HG03064 (cell line): Measurements from ENCODE around the gene BTRC.

Experiments used
- ATAC-seq: cut with Tn5 transposase; IDR thresholded peaks from one replicate; pipeline ENCODE4 v1.9.1; 2021; ENCODE audit warnings: low read depth; ENCODE audit not compliant: unreplicated experiment

BTRC gene

GRCh38 chr10:101441541-101442455 lies 87.8 kb downstream of the BTRC start:
- no peak for ATAC-seq

DNA sequence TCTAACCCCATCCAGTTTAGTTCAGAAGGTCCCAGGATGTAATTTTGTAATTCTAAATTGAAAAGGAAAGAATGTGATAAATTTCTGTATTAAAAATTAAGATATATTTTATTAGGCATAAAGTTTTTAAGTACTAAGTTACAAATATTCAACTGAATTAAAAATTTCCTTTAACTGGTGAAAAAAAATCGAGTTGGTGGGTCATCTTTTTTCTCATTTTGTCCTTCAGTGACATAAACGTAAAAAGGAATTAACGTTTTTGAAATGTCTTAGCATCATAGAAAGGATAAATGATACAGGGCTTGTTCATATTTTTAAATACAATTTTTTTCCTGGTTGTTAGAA lies 88.5 kb downstream of the BTRC start:
- no peak for ATAC-seq

DNA sequence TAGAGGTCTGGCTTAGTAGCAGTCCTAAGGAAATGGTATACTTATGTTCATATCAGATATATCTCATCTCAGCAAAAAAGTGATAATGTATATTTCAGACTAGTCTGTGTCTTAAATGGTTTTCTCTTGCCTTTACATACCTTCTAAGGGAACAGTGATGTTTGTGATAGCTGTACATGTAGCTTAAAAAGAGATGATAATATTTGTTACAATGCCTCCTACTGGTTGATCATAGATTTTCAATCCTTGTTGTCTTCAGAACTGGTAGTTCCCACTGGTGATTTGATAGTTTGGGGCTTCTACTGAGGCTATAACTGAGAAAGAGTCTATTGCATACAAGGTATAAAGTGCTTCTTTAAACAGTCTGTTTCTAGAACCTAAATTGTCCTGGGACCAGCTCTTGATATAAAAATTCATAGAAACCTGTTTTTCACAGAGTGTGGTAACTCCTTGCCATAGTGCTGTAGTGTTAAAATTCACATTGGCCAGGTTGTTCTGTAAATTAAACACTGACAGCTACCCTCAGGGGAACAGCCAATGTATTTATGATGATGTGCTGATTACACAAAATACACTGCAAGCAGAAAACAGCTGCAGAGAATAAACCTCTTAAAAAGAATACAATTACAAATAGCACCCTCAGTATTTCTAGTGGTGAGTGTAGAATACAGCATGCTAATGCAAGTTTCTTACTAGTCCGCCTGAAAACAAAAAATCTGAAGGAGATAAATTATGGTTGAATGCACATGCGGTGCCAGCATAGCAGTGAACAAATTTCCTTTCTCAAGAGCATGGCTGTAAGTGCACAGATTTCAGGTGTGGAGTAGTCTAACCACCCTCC lies 90.3 kb downstream of the BTRC start:
- no peak for ATAC-seq

- ATAC-seq = no peak
Observed at GRCh38 chr10:101446071-101446470, 92.1 kb downstream of the BTRC start.

GRCh38 chr10:101446947-101447346 lies 93.0 kb downstream of the BTRC start:
- no peak for ATAC-seq

DNA sequence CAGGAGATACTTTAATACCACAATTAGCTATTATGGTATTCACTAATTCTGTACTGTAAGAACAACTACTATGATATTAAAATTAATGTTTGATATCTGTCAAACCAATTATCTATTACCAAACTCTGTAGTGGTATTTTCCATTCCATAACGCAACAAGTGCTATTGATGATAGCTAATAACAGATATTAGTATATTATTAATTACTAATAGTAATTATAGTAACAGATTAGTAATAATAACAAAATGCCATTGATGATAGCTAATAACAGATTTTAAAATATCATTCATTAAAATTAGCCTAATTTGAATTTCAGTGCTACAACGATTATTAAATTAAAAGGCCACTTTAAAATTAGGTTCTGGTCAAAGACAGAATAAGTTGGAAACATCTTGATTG lies 93.5 kb downstream of the BTRC start:
- no peak for ATAC-seq

DNA sequence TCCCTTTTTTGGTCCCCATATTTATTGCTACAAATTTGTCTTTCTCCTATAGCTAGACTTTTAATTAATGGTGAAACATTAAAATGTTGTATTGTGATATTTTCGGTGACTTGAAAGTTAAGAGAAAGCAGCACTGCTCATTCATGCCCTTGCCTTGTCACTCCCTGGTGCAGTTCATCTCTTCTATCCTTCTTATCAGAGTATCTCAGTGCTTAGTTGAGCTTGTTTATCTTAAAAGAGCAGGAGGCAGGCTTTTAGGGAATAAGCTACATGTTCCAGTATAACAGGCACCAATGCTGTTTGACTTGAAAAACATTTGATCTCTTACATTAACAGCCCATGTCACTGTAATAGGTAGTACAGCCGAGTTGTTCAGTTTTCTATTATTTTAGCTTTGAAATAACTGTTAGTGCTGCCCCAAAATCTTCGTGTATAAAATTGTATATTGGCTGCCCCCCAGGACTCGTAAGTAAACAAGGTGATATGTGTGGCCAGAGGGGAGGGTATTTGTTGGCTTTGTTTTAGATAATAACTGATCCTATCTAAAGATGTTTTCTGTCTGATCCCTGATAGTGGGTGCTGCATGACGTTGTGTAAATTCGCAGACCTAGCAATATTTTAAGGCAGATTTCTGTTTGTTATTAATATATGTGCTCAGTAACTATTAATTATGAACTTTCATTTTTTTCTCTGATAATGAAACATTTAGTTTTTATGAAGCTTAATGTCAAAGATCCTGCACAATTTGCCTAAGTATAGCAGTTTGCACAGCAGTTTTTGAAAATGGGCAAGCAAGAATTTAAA lies 96.5 kb downstream of the BTRC start:
- ATAC-seq = no peak

GRCh38 chr10:101451261-101451660 lies 97.3 kb downstream of the BTRC start:
- ATAC-seq = no peak

- no peak for ATAC-seq
Observed at GRCh38 chr10:101451667-101452069, 97.7 kb downstream of the BTRC start.

DNA sequence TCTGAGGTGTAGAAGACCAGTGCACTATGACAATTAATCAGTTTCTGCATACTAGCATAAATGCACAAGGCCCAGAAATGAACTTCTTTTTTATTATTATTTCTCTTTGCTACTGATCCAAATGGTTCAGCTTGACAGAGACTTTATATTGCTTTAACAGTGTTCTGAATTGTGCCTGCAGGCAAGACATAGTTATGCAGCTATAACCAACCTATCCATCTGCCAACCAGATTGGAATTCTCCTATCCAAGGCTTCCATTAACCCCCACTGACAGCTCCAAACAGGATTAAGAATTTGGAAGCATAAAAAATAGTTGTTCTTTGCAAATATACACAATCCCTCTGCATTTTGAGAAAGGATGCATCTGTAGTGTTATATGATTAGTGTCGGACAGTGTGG lies 98.2 kb downstream of the BTRC start:
- ATAC-seq = no peak

GRCh38 chr10:101452593-101452992 lies 98.6 kb downstream of the BTRC start:
- no peak for ATAC-seq

DNA sequence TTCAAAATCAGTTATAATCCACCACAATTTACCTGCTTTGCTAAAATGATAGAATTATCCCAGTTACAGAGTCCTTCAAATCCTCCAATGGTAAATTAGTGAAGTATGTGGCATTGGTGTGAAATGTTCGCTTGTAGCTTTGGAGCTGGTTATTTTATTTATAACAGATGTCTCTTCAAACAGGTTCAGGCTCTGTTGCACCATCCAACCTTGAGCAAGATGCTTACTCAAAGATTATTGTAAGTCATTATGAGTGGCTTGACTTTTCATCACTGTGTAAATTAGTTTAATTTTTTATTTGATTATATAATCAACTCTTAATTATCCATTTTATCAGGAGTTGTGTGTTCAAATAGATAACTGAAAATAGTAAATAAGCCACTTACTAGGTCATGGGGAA lies 99.4 kb downstream of the BTRC start:
- ATAC-seq = no peak

DNA sequence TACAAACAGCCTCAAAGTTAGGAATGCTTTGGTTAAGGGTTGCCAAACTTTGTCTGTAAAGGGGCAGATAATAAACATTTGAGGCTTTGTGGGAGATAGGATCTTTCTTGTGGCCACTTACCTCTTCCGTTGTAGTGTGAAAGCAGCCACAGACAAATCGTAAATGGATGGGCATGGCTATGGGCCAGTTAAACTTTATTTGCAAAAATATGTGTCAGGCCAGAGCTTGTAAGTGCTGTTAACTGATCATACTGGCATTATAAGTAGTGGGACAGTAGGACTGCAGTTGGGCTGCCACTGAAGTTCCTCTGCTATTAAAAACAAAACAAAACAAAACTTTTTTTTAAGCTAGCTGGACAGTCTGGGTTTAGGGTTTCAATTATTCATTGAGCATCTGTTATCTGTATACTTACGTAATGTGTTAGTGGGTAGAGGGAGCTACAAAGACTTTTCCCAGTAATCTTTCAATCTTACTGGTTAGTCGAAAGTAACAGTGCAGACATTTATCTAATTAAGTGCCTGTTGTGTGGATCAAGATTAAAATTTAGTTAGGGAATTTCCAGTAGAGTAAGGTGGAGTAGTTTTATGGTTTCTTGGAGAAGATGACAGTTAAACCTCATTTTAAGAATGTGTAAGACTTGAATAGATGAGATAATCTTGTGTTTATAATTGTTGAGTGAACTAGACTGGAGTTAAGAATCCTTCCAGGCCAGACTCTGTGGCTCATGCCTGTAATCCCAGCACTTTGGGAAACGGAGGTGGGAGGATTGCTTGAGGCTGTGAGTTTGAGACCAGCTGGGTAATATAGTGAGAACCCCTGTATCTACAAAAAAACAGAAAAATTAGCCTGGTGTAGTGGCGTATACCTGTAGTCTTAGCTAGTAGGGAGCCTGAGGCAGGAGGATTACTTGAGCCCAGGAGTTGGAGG lies 100.1 kb downstream of the BTRC start:
- no peak for ATAC-seq

DNA sequence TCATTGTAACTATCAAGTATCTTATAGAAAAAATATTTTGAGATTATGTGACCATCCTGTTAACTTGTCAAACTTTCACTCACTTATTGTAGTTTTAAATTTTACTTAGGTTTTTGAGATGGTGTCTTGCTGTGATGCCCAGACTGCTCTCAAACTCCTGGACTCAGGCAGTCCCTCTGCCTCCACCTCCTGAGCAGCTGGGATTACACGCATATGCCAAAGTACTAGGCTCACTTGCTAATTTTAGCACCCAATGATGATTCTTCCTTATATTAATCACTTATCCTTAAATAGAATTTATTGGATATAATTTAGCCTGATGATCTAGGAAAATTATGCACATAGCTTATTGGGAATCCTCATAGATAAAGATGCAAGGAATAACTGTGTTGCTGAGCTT lies 104.9 kb downstream of the BTRC start:
- ATAC-seq = no peak

- ATAC-seq = no peak
Observed at GRCh38 chr10:101464082-101464481, 110.1 kb downstream of the BTRC start.

DNA sequence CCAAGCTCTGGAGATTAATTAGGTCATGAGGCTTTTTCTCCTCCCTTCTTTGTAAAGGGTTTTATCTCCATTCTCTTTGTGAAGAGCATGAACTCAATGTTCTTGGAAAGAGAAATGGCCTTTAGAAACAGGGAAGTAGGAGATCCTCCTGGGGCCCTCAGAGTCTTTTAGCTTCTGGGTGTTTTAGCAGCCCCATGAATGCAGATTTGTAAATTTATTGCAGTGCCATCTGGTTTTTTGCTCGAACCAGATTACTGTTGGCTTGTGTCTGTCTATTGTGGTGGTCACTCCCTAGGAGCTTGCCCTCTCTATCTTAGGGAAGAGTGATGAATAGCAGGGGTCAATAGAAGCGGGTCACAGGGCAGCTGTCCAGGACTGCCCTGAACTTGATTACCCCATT lies 110.6 kb downstream of the BTRC start:
- no peak for ATAC-seq

GRCh38 chr10:101466016-101466912 lies 112.3 kb downstream of the BTRC start:
- no peak for ATAC-seq

DNA sequence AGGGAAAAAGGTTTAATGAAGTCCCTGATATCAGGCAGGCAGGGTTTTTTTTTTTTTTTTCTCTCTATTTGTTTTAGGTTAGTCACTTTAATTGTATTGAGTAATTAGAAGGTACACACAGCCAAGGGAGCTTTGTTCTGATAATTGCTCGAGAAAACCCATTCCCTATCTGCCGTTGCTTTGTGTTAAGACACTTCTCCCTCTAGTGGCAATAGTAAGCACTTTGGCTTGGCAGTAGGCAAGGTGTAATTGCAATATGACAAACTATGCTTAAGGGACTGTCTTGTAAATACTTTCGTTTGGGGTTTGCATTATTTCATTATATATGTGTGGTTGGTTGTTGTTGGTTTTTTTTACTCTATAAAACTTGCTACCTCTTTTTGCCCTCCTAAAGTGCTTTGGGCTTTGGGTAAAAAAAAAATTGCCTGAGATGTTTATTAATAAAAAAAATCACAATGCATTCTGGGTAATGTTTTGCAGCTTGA lies 113.4 kb downstream of the BTRC start:
- no peak for ATAC-seq

DNA sequence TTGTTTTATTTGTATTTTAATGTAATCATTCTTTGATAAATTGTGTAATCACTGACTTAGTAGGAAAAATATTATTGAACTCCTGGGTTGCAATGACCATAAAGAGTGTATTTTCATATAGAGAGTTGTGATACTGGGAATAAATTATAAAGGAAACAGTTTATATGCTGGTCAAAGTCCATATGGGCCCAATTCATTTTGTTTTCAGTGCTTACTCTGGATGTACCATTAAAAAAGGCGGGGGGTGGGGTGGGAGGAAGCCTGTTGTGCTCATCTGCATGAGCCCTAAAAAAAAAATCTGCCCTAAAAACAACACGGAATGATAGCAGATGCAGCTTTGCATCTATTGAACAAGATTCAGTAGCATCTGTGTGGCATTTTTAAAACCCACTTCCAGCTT lies 114.2 kb downstream of the BTRC start:
- no peak for ATAC-seq
